HL-60 (cell line): ENCODE measurements around the gene CLCA4.

Source experiments
- GABPA ChIP-seq: IDR thresholded peaks from 2 replicates; pipeline ENCODE4 v1.6.1; 2012; ENCODE audit warnings: low read depth
- TF ChIP-seq, protein P1 (sequence below): IDR thresholded peaks from one replicate; pipeline ENCODE4 v1.5.1; 2011; ENCODE audit warnings: low read length, control low read depth, inconsistent platforms; ENCODE audit not compliant: insufficient read depth

DNA sequence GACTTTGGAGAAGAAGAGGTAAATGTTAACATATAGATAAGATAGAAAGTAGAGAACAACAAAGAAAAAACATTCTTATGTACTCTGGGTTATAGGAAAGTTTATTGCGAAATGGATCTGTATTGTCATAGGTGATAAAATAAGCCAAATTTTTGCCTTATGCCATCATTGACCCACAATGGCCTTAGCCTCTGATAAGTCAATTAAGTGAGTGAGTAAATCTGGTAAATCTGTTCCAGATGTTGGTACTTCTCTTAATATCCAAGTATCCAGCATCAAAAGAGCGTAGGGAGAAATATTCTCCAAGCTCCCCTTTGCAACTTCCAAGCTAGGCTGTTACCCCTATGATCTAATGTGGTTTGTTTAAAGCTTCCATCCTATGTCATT lies 38.3 kb upstream of the CLCA4 start:
- TF ChIP-seq, protein P1, sequence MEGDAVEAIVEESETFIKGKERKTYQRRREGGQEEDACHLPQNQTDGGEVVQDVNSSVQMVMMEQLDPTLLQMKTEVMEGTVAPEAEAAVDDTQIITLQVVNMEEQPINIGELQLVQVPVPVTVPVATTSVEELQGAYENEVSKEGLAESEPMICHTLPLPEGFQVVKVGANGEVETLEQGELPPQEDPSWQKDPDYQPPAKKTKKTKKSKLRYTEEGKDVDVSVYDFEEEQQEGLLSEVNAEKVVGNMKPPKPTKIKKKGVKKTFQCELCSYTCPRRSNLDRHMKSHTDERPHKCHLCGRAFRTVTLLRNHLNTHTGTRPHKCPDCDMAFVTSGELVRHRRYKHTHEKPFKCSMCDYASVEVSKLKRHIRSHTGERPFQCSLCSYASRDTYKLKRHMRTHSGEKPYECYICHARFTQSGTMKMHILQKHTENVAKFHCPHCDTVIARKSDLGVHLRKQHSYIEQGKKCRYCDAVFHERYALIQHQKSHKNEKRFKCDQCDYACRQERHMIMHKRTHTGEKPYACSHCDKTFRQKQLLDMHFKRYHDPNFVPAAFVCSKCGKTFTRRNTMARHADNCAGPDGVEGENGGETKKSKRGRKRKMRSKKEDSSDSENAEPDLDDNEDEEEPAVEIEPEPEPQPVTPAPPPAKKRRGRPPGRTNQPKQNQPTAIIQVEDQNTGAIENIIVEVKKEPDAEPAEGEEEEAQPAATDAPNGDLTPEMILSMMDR: no peak
- TF ChIP-seq GABPA: no peak
